Kidney (tissue), 14 donors: ENCODE data around the gene DTNBP1. TPM values are rescaled to one million over a fixed set of nuclear protein-coding genes. Genes with fewer than 3 reads are reported as not detected.

Experiments
- DNase-seq, 5 donors: peaks; one replicate each; pipeline ENCODE4 v3.0.0-alpha.2; 2013 to 2020
- FAIRE-seq: peaks from 2 replicates; lab custom pipeline; 2012; peaks lifted over from hg19 to GRCh38; lab: Jason Lieb, UNC
- H3K27ac ChIP-seq, 2 donors: one replicate each; pipeline ENCODE4 v1.7.0; 2013; ENCODE audit warnings: low read depth in 2 of 2, low read length in 2 of 2, inconsistent platforms in 1 of 2
- H3K27me3 ChIP-seq: one replicate; pipeline ENCODE4 v1.7.1; 2013; ENCODE audit warnings: low read length, inconsistent platforms; ENCODE audit not compliant: control insufficient read depth, insufficient read depth
- H3K36me3 ChIP-seq, 3 donors: one replicate each; pipeline versions ENCODE4 v1.7.0 to v1.7.1; 2013; ENCODE audit warnings: low read length in 3 of 3, control low read depth in 1 of 3, inconsistent platforms in 1 of 3; ENCODE audit not compliant: insufficient read depth in 3 of 3, control insufficient read depth in 2 of 3
- H3K4me1 ChIP-seq, 3 donors: one replicate each; pipeline versions ENCODE4 v1.7.0 to v1.7.1; 2013; ENCODE audit warnings: low read length in 3 of 3, inconsistent platforms in 1 of 3, low read depth in 1 of 3; ENCODE audit not compliant: control insufficient read depth in 2 of 3, insufficient read depth in 2 of 3
- H3K4me3 ChIP-seq, 3 donors: one replicate each; pipeline versions ENCODE4 v1.7.0 to v1.8.1; 2013; ENCODE audit warnings: low read length in 3 of 3, control low read depth in 1 of 3, inconsistent platforms in 1 of 3
- H3K9ac ChIP-seq, 3 donors: one replicate each; pipeline versions ENCODE4 v1.7.0 to v1.7.1; 2013; ENCODE audit warnings: low read length in 3 of 3, control low read depth in 1 of 3, inconsistent platforms in 1 of 3
- H3K9me3 ChIP-seq, 3 donors: one replicate each; pipeline versions ENCODE4 v1.7.0 to v1.7.1; 2013; ENCODE audit warnings: low read length in 3 of 3, control low read depth in 1 of 3, inconsistent platforms in 1 of 3; ENCODE audit not compliant: control insufficient read depth in 2 of 3, insufficient read depth in 1 of 3
- intact Hi-C: fragments of 100-400 bp; cut with DNase I; formaldehyde crosslinking; loops from one replicate; pipeline ENCODE4 v1.11.1; 2022
- polyA plus RNA-seq: library from polyadenylated mRNA; stranded (reverse); fragments of 350-450 nt; fragmentation: Illumina TruSeq; extraction: RNeasy Lipid Tissue Mini Kit (QIAGEN cat#74804); gene quantifications from one replicate; pipeline ENCODE4 v1.2.3, GENCODE V29; 2014; ENCODE audit warnings: low read depth, low replicate concordance; ENCODE audit not compliant: insufficient read depth
- total RNA-seq: library from RNA; stranded (reverse); fragmentation: NEBNext Ultra II Directional; extraction: Animal tissue kit (Norgen Biotek cat#: 25700); gene quantifications from one replicate; pipeline ENCODE4 v1.2.1, GENCODE V29; 2021
- TF ChIP-seq, protein P1 (sequence below): IDR thresholded peaks from 3 replicates; pipeline ENCODE4 v1.5.1; 2012; ENCODE audit warnings: mild to moderate bottlenecking, moderate library complexity, borderline replicate concordance; ENCODE audit not compliant: insufficient read depth; ENCODE audit errors: extremely low read depth
- donor health status: control.
- donor health status: control.
- donor health status: control.
- donor health status: control.
- donor health status: control.
- donor health status: DM: yes; HTN: yes; CAD: no.
- donor health status: Normal renal cell carcinoma (clear cell type).

The DTNBP1 gene
- total and polyA plus RNA-seq, 2 donors from 2014 or later, result 25.2 to 36.2 TPM

DNA sequence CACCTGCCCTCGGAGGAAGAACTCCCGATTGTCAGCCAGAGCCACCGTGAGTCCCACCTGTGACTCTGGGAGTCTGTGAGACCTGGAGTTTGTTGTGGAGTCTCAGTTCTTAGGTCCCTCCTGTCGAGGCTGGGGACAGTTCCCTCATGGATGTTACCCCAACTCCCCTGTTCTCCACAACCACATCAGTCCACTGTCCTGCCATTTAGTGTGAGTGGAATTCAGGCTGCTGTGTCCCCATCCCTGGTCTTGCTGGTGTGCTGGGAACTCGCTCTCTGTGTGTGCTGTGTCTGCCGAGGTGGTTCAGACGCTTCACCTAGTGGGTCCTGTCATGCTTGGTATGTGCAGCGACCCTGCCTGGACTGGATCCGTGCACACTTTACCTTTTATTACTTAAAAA lies 163.2 kb downstream of the DTNBP1 start:
- H3K4me1 ChIP-seq, result peaks cover 4 to 22% (median 18%) of the 10 kb centered on the region in 3 donors
- TF ChIP-seq, protein P1, sequence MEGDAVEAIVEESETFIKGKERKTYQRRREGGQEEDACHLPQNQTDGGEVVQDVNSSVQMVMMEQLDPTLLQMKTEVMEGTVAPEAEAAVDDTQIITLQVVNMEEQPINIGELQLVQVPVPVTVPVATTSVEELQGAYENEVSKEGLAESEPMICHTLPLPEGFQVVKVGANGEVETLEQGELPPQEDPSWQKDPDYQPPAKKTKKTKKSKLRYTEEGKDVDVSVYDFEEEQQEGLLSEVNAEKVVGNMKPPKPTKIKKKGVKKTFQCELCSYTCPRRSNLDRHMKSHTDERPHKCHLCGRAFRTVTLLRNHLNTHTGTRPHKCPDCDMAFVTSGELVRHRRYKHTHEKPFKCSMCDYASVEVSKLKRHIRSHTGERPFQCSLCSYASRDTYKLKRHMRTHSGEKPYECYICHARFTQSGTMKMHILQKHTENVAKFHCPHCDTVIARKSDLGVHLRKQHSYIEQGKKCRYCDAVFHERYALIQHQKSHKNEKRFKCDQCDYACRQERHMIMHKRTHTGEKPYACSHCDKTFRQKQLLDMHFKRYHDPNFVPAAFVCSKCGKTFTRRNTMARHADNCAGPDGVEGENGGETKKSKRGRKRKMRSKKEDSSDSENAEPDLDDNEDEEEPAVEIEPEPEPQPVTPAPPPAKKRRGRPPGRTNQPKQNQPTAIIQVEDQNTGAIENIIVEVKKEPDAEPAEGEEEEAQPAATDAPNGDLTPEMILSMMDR, result no peak
- no peaks in the 10 kb centered on the region for H3K27me3 ChIP-seq
- no peak overlapping the region for H3K27ac ChIP-seq
- intact Hi-C loops, result no loop called here
- DNase-seq, result no peak
- H3K4me3 ChIP-seq, result no peak overlapping the region
- no peak overlapping the region for H3K9ac ChIP-seq
- H3K36me3 ChIP-seq, result peaks cover 3 to 10% (median 6%) of the 10 kb centered on the region in 3 donors
- no peaks in the 10 kb centered on the region for H3K9me3 ChIP-seq
- no peak for FAIRE-seq

DNA sequence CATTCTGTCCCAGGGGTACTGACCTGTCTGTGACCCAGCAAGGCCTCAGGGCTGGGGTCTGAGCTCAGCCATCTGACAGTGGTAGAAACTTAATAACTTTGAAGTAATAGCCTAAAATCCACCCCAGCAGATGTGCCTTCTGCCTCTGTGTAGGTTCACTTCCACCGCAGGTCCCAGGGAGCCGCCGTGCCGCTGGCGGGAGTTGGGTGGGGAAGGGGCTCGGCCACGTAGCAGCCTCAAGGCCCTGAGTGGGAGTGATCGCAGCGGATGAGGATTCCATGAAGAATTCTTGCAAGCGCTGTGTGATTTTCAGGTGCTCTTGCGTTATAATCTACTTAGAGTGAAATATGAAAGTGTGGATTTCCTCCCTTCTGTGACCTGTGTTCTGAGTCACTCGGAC lies 163.7 kb downstream of the DTNBP1 start:
- Histone ChIP-seq H3K27me3 (no peaks in the 10 kb centered on the region), H3K4me3 (no peak overlapping the region), H3K9me3 (no peaks in the 10 kb centered on the region), H3K9ac (no peak overlapping the region), H3K4me1 (peaks cover 4 to 17% (median 14%) of the 10 kb centered on the region in 3 donors), H3K36me3 (peaks cover 3 to 10% (median 6%) of the 10 kb centered on the region in 3 donors), H3K27ac (no peak overlapping the region)
- intact Hi-C loops, result no loop called here
- DNase-seq (no peak), FAIRE-seq (no peak)
- TF ChIP-seq, protein P1, result no peak

DNA sequence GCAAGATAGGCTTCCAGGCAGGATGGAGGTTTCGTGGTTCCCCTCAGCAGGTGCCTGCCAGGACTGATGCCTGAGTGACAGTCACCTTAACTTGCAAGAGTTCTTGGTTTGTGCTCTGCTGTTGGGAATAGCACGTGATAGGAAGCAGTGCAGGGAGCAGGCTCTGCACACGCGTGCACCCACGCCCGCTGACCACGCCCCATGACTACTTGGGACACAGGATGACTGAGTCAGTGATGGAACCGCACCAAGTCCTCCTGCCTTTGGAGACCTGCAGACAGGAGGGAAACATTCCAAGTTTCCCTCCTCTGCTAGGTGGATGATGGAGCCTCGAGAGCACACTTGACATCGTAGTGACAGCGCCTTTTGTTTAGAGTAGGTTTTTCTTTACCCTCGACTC lies 164.2 kb downstream of the DTNBP1 start:
- intact Hi-C loops, result no loop called here
- TF ChIP-seq, protein P1, result no peak
- DNase-seq (no peak), FAIRE-seq (no peak)
- H3K27me3 ChIP-seq, result no peaks in the 10 kb centered on the region
- H3K4me1 ChIP-seq, result peaks cover 4 to 12% (median 9%) of the 10 kb centered on the region in 3 donors
- H3K36me3 ChIP-seq, result peaks cover 3 to 10% (median 6%) of the 10 kb centered on the region in 3 donors
- no peak overlapping the region for H3K27ac ChIP-seq
- no peak overlapping the region for H3K4me3 ChIP-seq
- no peak overlapping the region for H3K9ac ChIP-seq
- no peaks in the 10 kb centered on the region for H3K9me3 ChIP-seq
